Measurements from ENCODE around the gene IGF2. TPM values are rescaled to one million over a fixed set of nuclear protein-coding genes. Genes with fewer than 3 reads are reported as not detected.

The IGF2 gene
- polyA plus RNA-seq, 1 donor (not counting 4 experiments of a cell fraction or from before 2014, with no cell fraction given) = not detected

GRCh38 chr11:2085251-2086066 is 53.7 kb downstream of the IGF2 start:
- Histone ChIP-seq H3K79me2 (ENCODE audit: control insufficient read depth, insufficient read depth, low read length) (no peaks in the 10 kb centered on the region), H3K36me3 (ENCODE audit: control insufficient read depth in 2 of 2, extremely low read depth in 1 of 2, insufficient read depth in 2 of 2, low read length in 2 of 2) (no peaks in the 10 kb centered on the region), H3K4me3 (ENCODE audit: control insufficient read depth in 2 of 3, extremely low read depth in 1 of 3, insufficient read depth in 2 of 3, low read depth in 1 of 3, low read length in 3 of 3) (no peak overlapping the region), H4K20me1 (ENCODE audit: control insufficient read depth, extremely low read depth, insufficient read depth, low read length) (no peaks in the 10 kb centered on the region), H3K27ac (ENCODE audit: control insufficient read depth, insufficient read depth, low read length) (no peak overlapping the region), H3K9me1 (ENCODE audit: control insufficient read depth, extremely low read depth, insufficient read depth, low read length) (no peaks in the 10 kb centered on the region), H3K9ac (ENCODE audit: control insufficient read depth, extremely low read depth, insufficient read depth, low read length) (no peak overlapping the region), H2AFZ (ENCODE audit: control insufficient read depth, low read length) (no peak overlapping the region), H3K9me3 (ENCODE audit: control insufficient read depth, low read depth, low read length) (peaks cover 9% of the 10 kb centered on the region), H3K4me1 (ENCODE audit: control insufficient read depth, extremely low read depth, insufficient read depth, low read length) (no peaks in the 10 kb centered on the region), H3K4me2 (ENCODE audit: control insufficient read depth, extremely low read depth, insufficient read depth, low read depth, low read length) (no peak overlapping the region), H3K27me3 (ENCODE audit: control insufficient read depth, extremely low read depth, insufficient read depth, low read length) (peaks cover 10% of the 10 kb centered on the region)
- no peak for DNase-seq (ENCODE audit: low read depth, low spot score)
- dilution Hi-C loops (cut with MboI; ENCODE audit: extremely low pct_ligation_motif_present, low sequenced_read_pairs) = no loop called here
- TF ChIP-seq EZH2 (IDR thresholded peaks at IDR 0.05; ENCODE audit: low read length) (no peak), CTCF (optimal IDR thresholded peaks at IDR 0.05 in 1 of 3, IDR thresholded peaks at IDR 0.05 in 1 of 3, conservative IDR thresholded peaks at IDR 0.05 in 1 of 3; ENCODE audit: extremely low read depth in 1 of 3, insufficient read depth in 2 of 3, low read length in 3 of 3) (no peak)
- no peak for FAIRE-seq

GRCh38 chr11:2084721-2085120 is 54.5 kb downstream of the IGF2 start:
- Histone ChIP-seq H3K4me3 (ENCODE audit: control insufficient read depth in 2 of 3, extremely low read depth in 1 of 3, insufficient read depth in 2 of 3, low read depth in 1 of 3, low read length in 3 of 3) (no peak overlapping the region), H3K4me2 (ENCODE audit: control insufficient read depth, extremely low read depth, insufficient read depth, low read depth, low read length) (no peak overlapping the region), H3K9ac (ENCODE audit: control insufficient read depth, extremely low read depth, insufficient read depth, low read length) (no peak overlapping the region), H4K20me1 (ENCODE audit: control insufficient read depth, extremely low read depth, insufficient read depth, low read length) (no peaks in the 10 kb centered on the region), H3K9me1 (ENCODE audit: control insufficient read depth, extremely low read depth, insufficient read depth, low read length) (no peaks in the 10 kb centered on the region), H3K27ac (ENCODE audit: control insufficient read depth, insufficient read depth, low read length) (no peak overlapping the region), H3K27me3 (ENCODE audit: control insufficient read depth, extremely low read depth, insufficient read depth, low read length) (peaks cover 10% of the 10 kb centered on the region), H3K9me3 (ENCODE audit: control insufficient read depth, low read depth, low read length) (peaks cover 9% of the 10 kb centered on the region), H2AFZ (ENCODE audit: control insufficient read depth, low read length) (no peak overlapping the region), H3K36me3 (ENCODE audit: control insufficient read depth in 2 of 2, extremely low read depth in 1 of 2, insufficient read depth in 2 of 2, low read length in 2 of 2) (no peaks in the 10 kb centered on the region), H3K79me2 (ENCODE audit: control insufficient read depth, insufficient read depth, low read length) (no peaks in the 10 kb centered on the region), H3K4me1 (ENCODE audit: control insufficient read depth, extremely low read depth, insufficient read depth, low read length) (no peaks in the 10 kb centered on the region)
- dilution Hi-C loops (cut with MboI; ENCODE audit: extremely low pct_ligation_motif_present, low sequenced_read_pairs) = no loop called here
- no peak for DNase-seq (ENCODE audit: low read depth, low spot score)
- no peak for TF ChIP-seq CTCF (optimal IDR thresholded peaks at IDR 0.05 in 1 of 3, IDR thresholded peaks at IDR 0.05 in 1 of 3, conservative IDR thresholded peaks at IDR 0.05 in 1 of 3; ENCODE audit: extremely low read depth in 1 of 3, insufficient read depth in 2 of 3, low read length in 3 of 3)
- no peak for TF ChIP-seq EZH2 (IDR thresholded peaks at IDR 0.05; ENCODE audit: low read length)
- FAIRE-seq = no peak

Small RNAs within 50 kb of the gene (small RNA-seq; reads per million reads assigned to genes)
- gene MIR4686 (ENCODE audit: insufficient read length in 3 of 3, low read depth in 3 of 3, low replicate concordance in 1 of 3) (0 reads per million in 3 experiments), gene MIR483 (ENCODE audit: insufficient read length in 3 of 3, low read depth in 3 of 3, low replicate concordance in 1 of 3) (0 reads per million in 3 experiments)

Other genes with a start within 250 kb of the IGF2 start
- gene PRR33, start 247.5 kb downstream of the IGF2 start, polyA plus RNA-seq = not detected in 3 replicates
- 0.09 TPM in 1 of 3 replicates, not detected in the others for gene TNNT3, start 219.7 kb downstream of the IGF2 start, polyA plus RNA-seq
- gene MRPL23, start 192.1 kb downstream of the IGF2 start, polyA plus RNA-seq = 56.4 to 84.2 TPM (median 68.2 TPM) in 3 replicates
- gene H19, start 141.5 kb downstream of the IGF2 start, polyA plus RNA-seq = 1.9 to 26.9 TPM (median 15.6 TPM) in 3 replicates
- gene INS, start 21.8 kb upstream of the IGF2 start, polyA plus RNA-seq = not detected in 3 replicates
- gene TH, start 32.4 kb upstream of the IGF2 start, polyA plus RNA-seq = 0.50 to 0.86 TPM (median 0.67 TPM) in 3 replicates
- 0.07 to 0.36 TPM (median 0.26 TPM) in 3 replicates for gene ASCL2, start 131.2 kb upstream of the IGF2 start, polyA plus RNA-seq
- gene C11orf21, start 162.5 kb upstream of the IGF2 start, polyA plus RNA-seq = not detected in 3 replicates
- not detected in 3 replicates for gene TSPAN32, start 162.6 kb upstream of the IGF2 start, polyA plus RNA-seq
- gene CD81, start 237.9 kb upstream of the IGF2 start, polyA plus RNA-seq = 194 to 429 TPM (median 320 TPM) in 3 replicates